Hepatocyte (in vitro differentiated cells): ENCODE results near the gene SPOCK3. TPM values are rescaled to one million over a fixed set of nuclear protein-coding genes. Genes with fewer than 3 reads are reported as not detected.
"Not testable (repeated sequence)": the region's sequence is repeated elsewhere in the genome, so short reads cannot be mapped to it uniquely, and the experiment has no call there.

ENCODE experiments used
- DNase-seq: peaks from one replicate; pipeline ENCODE4 v3.0.0-alpha.2; 2016; ENCODE audit warnings: low spot score
- H2AFZ ChIP-seq: fragments of 200-600 bp; sonication (generic); 2 replicates; pipeline ENCODE4 v1.6.0; 2016; ENCODE audit warnings: antibody characterized with exemption, mild to moderate bottlenecking
- H3K27ac ChIP-seq: fragments of 200-600 bp; sonication (generic); 2 replicates; pipeline ENCODE4 v1.5.1; 2016; ENCODE audit warnings: mild to moderate bottlenecking
- H3K27me3 ChIP-seq: fragments of 200-600 bp; sonication (generic); 2 replicates; pipeline ENCODE4 v1.6.1; 2016
- H3K36me3 ChIP-seq: fragments of 200-600 bp; sonication (generic); replicated peaks from 2 replicates; pipeline ENCODE4 v1.5.1; 2016; ENCODE audit warnings: low read depth; ENCODE audit not compliant: insufficient read depth
- H3K4me1 ChIP-seq: fragments of 200-600 bp; sonication (generic); 2 replicates; pipeline ENCODE4 v1.5.1; 2016; ENCODE audit warnings: mild to moderate bottlenecking, moderate library complexity; ENCODE audit not compliant: insufficient read depth
- H3K4me2 ChIP-seq: fragments of 200-600 bp; sonication (generic); 2 replicates; pipeline ENCODE4 v1.6.0; 2016
- H3K4me3 ChIP-seq: fragments of 200-600 bp; sonication (generic); 2 replicates; pipeline ENCODE4 v1.5.1; 2016; ENCODE audit warnings: mild to moderate bottlenecking
- H3K79me2 ChIP-seq: fragments of 200-600 bp; sonication (generic); 2 replicates; pipeline ENCODE4 v1.6.0; 2017; ENCODE audit warnings: mild to moderate bottlenecking
- H3K9me2 ChIP-seq: fragments of 200-600 bp; sonication (generic); replicated peaks from 2 replicates; pipeline ENCODE4 v1.6.0; 2017; ENCODE audit warnings: mild to moderate bottlenecking; ENCODE audit not compliant: insufficient read depth
- H3K9me3 ChIP-seq: fragments of 200-600 bp; sonication (generic); 2 replicates; pipeline ENCODE4 v1.5.1; 2016; ENCODE audit warnings: low read depth, mild to moderate bottlenecking
- H4K20me1 ChIP-seq: fragments of 200-600 bp; sonication (generic); 2 replicates; pipeline ENCODE4 v1.6.0; 2016; ENCODE audit warnings: mild to moderate bottlenecking; ENCODE audit not compliant: insufficient read depth, poor library complexity, severe bottlenecking
- EZH2 ChIP-seq: fragments of 200-600 bp; sonication (generic); IDR thresholded peaks from 2 replicates; pipeline ENCODE4 v1.6.1; 2016; ENCODE audit warnings: antibody characterized with exemption, mild to moderate bottlenecking, borderline replicate concordance
- EZH2phosphoT487 ChIP-seq: fragments of 200-600 bp; sonication (generic); IDR thresholded peaks from one replicate; pipeline ENCODE4 v1.6.1; 2018; ENCODE audit warnings: antibody characterized with exemption, mild to moderate bottlenecking, low read depth, moderate library complexity; ENCODE audit not compliant: unreplicated experiment, severe bottlenecking
- WGBS: methylation state at CpG from one replicate; pipeline ENCODE4 v1.1.6; 2016; ENCODE audit warnings: low lambda C conversion rate; ENCODE audit errors: missing lambda C conversion rate; 5-methylcytosine and 5-hydroxymethylcytosine counted together
- polyA plus RNA-seq: library from polyadenylated mRNA; unstranded; fragments of >200 nt; fragmentation: Nextera tagmentation; extraction: Ambion mirVana; gene quantifications from 2 replicates; pipeline ENCODE4 v1.2.1, GENCODE V29; 2016
- total RNA-seq: library from RNA; depleted of rRNA; stranded (reverse); fragments of >200 nt; gene quantifications from 2 replicates; pipeline ENCODE4 v1.2.3, GENCODE V29; 2014
- TF ChIP-seq, protein P1 (sequence below): fragments of 200-600 bp; sonication (generic); IDR thresholded peaks from 2 replicates; pipeline ENCODE4 v1.5.1; 2016; ENCODE audit warnings: antibody characterized with exemption, mild to moderate bottlenecking; ENCODE audit not compliant: poor library complexity

Gene SPOCK3
- total and polyA plus RNA-seq, 2 experiments from 2014 or later: 3.0 to 3.4 TPM

DNA sequence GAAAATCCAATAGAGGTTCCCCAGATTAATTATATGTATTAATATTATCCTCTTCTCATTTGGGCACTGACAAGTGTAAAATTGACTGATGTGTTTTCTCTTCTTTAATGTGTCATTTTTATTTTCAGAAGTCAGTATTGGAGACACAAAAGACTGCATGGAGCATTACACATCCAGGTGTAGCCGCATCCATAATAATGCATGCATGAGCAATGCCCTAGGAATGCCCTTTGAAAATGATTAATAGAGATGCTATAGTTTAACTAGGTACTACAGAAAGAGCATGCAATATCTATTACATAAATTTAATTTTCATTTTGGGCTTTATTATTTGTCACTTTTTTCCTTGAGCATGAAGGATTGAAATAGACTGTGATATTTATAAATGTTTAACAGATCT is 509.9 kb downstream of the SPOCK3 start:
- Histone ChIP-seq H3K27me3 (no peaks in the 10 kb centered on the region), H4K20me1 (no peaks in the 10 kb centered on the region), H2AFZ (no peak overlapping the region), H3K36me3 (no peaks in the 10 kb centered on the region), H3K9me3 (no peaks in the 10 kb centered on the region), H3K9me2 (no peaks in the 10 kb centered on the region), H3K79me2 (no peaks in the 10 kb centered on the region), H3K4me2 (no peak overlapping the region), H3K27ac (no peak overlapping the region), H3K4me1 (no peaks in the 10 kb centered on the region), H3K4me3 (no peak overlapping the region)
- DNase-seq: no peak
- TF ChIP-seq, protein P1, sequence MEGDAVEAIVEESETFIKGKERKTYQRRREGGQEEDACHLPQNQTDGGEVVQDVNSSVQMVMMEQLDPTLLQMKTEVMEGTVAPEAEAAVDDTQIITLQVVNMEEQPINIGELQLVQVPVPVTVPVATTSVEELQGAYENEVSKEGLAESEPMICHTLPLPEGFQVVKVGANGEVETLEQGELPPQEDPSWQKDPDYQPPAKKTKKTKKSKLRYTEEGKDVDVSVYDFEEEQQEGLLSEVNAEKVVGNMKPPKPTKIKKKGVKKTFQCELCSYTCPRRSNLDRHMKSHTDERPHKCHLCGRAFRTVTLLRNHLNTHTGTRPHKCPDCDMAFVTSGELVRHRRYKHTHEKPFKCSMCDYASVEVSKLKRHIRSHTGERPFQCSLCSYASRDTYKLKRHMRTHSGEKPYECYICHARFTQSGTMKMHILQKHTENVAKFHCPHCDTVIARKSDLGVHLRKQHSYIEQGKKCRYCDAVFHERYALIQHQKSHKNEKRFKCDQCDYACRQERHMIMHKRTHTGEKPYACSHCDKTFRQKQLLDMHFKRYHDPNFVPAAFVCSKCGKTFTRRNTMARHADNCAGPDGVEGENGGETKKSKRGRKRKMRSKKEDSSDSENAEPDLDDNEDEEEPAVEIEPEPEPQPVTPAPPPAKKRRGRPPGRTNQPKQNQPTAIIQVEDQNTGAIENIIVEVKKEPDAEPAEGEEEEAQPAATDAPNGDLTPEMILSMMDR: no peak
- TF ChIP-seq EZH2phosphoT487 (no peak), EZH2 (no peak)
- 93% methylated on average over 1 of the region's 1 CpG for WGBS

DNA sequence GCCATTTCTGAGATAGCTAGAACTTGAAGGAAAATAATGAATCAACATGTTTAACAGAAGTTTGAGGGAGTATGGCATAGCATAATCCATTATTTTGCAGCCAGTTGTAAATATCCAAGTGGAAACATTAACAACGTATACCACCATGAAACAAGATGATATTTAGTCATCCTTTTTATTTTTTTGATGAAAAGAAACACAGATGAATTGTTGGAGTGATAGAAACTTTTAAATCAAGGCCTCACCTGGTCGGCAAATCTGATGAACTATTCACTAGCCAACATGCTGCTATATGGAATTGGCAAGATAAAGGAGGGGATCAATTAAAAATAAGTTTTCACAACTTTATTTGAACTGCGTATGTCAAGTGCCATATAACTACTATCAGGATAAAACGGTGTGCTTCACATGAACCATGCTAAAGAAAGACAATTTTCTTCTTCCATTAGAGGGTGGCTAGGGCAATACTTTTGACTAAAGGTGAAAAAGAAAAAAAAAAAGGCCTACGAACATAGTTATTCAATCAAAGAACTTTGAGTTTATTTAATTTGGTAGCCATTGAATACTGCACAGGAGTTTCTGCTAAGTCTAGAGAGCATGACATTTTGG is 510.7 kb downstream of the SPOCK3 start:
- TF ChIP-seq, protein P1: no peak
- no peak for TF ChIP-seq EZH2
- no peak for TF ChIP-seq EZH2phosphoT487
- no peaks in the 10 kb centered on the region for H3K9me3 ChIP-seq
- DNase-seq: no peak
- no peaks in the 10 kb centered on the region for H3K9me2 ChIP-seq
- no peaks in the 10 kb centered on the region for H3K27me3 ChIP-seq
- no peak overlapping the region for H2AFZ ChIP-seq
- H4K20me1 ChIP-seq: no peaks in the 10 kb centered on the region
- no peaks in the 10 kb centered on the region for H3K4me1 ChIP-seq
- 94% methylated on average over 5 of the region's 5 CpGs for WGBS
- H3K79me2 ChIP-seq: no peaks in the 10 kb centered on the region
- H3K36me3 ChIP-seq: no peaks in the 10 kb centered on the region
- no peak overlapping the region for H3K27ac ChIP-seq
- H3K4me2 ChIP-seq: no peak overlapping the region
- H3K4me3 ChIP-seq: no peak overlapping the region

DNA sequence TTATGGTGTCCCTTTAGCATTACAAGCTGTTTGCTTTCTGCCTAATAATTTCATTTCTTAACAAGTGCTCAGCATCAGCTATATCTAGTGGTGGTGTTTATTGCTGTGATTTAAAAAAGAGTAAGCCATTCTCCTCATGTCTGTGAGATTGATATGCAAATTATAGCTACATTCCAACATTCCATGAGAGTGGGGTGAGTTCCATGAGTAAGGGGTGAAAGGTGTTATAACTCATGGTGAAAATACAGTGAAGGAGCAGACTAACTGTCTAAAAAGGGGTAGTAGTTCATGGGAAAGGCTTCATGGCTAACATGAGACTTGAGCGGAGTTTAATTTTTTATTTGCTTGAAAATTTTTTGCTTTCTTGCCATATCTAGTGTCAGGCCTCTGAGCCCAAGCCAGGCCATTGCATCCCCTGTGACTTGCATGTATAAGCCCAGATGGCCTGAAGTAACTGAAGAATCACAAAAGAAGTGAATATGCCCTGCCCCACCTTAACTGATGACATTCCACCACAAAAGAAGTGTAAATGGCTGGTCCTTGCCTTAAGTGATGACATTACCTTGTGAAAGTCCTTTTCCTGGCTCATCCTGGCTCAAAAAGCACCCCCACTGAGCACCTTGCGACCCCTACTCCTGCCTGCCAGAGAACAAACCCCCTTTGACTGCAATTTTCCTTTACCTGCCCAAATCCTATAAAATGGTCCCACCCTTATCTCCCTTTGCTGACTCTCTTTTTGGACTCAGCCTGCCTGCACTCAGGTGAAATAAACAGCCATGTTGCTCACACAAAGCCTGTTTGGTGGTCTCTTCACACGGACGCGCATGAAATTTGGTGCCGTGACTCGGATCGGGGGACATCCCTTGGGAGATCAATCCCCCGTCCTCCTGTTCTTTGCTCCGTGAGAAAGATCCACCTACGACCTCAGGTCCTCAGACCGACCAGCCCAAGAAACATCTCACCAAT is 518.3 kb downstream of the SPOCK3 start:
- not testable (repeated sequence) for H2AFZ ChIP-seq, H3K4me3 ChIP-seq, H3K79me2 ChIP-seq, DNase-seq, H3K36me3 ChIP-seq, H3K9me2 ChIP-seq, H3K27me3 ChIP-seq, H3K4me1 ChIP-seq, H3K27ac ChIP-seq, H3K4me2 ChIP-seq, H3K9me3 ChIP-seq, H4K20me1 ChIP-seq
- 87% methylated on average over 12 of the region's 12 CpGs for WGBS

DNA sequence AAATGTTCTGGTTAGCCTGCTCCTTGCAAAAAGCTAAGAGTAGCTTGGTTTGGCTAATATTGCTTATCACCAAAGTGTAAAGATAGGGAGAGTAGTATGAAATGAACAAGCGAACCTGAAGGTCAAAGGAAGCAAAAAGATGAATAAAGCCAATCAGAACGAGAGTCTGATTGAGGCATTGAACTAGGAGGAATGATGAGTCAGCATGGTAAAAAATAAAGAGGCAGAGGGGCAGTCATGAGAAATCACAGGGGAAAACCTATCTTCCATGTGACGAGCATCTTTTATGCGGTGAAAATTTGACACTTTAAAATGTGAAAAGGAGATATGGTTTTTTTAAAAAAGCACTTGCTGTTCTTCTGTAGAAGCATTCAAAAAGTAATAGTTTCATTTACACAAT is 533.7 kb downstream of the SPOCK3 start:
- H3K36me3 ChIP-seq: no peaks in the 10 kb centered on the region
- no peak overlapping the region for H3K27ac ChIP-seq
- H3K9me3 ChIP-seq: no peaks in the 10 kb centered on the region
- no peaks in the 10 kb centered on the region for H3K9me2 ChIP-seq
- H4K20me1 ChIP-seq: no peaks in the 10 kb centered on the region
- 88% methylated on average over 4 of the region's 4 CpGs for WGBS
- no peaks in the 10 kb centered on the region for H3K27me3 ChIP-seq
- H2AFZ ChIP-seq: no peak overlapping the region
- no peaks in the 10 kb centered on the region for H3K79me2 ChIP-seq
- no peak overlapping the region for H3K4me3 ChIP-seq
- no peaks in the 10 kb centered on the region for H3K4me1 ChIP-seq
- DNase-seq: no peak
- TF ChIP-seq, protein P1: no peak
- no peak for TF ChIP-seq EZH2
- no peak for TF ChIP-seq EZH2phosphoT487
- H3K4me2 ChIP-seq: no peak overlapping the region
